Measurements from ENCODE around the gene TEAD2. TPM values are rescaled to one million over a fixed set of nuclear protein-coding genes. Genes with fewer than 3 reads are reported as not detected.
"Not testable (repeated sequence)": the region's sequence is repeated elsewhere in the genome, so short reads cannot be mapped to it uniquely, and the experiment has no call there.

TEAD2 gene
- total and polyA plus RNA-seq, 2 donors (not counting 1 experiment from before 2014, with no cell fraction given) = 5.8 to 12.0 TPM

DNA sequence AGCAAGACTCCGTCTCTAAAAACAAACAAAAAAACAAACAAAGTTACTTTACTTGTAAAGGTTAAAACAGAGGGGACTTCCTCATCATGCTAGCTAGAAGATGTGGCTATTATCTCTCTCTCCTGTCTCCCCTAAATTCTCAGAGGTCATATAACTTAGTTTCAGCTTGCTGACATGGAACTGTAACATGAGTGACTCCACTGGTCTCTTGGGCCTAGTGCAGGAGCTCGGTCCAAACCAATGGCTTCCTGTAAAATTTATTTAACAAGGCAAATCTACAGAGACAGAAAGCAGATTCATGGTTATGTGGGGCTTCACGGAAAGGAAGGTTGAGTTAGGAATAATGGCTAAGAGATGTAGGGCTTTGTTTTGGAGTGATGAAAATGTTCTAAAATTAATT lies 16.3 kb upstream of the TEAD2 start:
- Mint-ChIP-seq H3K27me3 (no peaks in the 10 kb centered on the region), H3K27ac (no peak overlapping the region), H3K4me1 (no peaks in the 10 kb centered on the region), H3K9me3 (ENCODE audit: insufficient read depth) (peaks cover 3% of the 10 kb centered on the region), H3K4me3 (no peak overlapping the region)
- intact Hi-C loops (cut with micrococcal nuclease) = no loop called here
- peaks cover 4 to 11% (median 8%) of the 10 kb centered on the region in 3 donors for H3K9me3 ChIP-seq (ENCODE audit: control extremely low read depth in 1 of 3, control insufficient read depth in 2 of 3, insufficient read depth in 1 of 3, low read length in 2 of 3)
- H3K9ac ChIP-seq (ENCODE audit: low read length) = no peak overlapping the region
- H4K20me1 ChIP-seq (ENCODE audit: control insufficient read depth, insufficient read depth, low read length, poor library complexity, severe bottlenecking) = no peaks in the 10 kb centered on the region
- no peak for DNase-seq
- no peaks in the 10 kb centered on the region for H3K36me3 ChIP-seq (replicated peaks in 1 of 2; ENCODE audit: control extremely low read depth in 1 of 2, control insufficient read depth in 1 of 2, extremely low read depth in 1 of 2, insufficient read depth in 2 of 2, low read length in 1 of 2)
- no peaks in the 10 kb centered on the region for H3K27me3 ChIP-seq (replicated peaks in 1 of 4; ENCODE audit: control extremely low read depth in 1 of 4, control insufficient read depth in 3 of 4, insufficient read depth in 4 of 4, low read length in 3 of 4)
- TF ChIP-seq EZH2 (IDR thresholded peaks at IDR 0.05; ENCODE audit: borderline replicate concordance, insufficient read depth, low read depth, low read length, poor library complexity, severe bottlenecking) = no peak
- TF ChIP-seq, protein P1, sequence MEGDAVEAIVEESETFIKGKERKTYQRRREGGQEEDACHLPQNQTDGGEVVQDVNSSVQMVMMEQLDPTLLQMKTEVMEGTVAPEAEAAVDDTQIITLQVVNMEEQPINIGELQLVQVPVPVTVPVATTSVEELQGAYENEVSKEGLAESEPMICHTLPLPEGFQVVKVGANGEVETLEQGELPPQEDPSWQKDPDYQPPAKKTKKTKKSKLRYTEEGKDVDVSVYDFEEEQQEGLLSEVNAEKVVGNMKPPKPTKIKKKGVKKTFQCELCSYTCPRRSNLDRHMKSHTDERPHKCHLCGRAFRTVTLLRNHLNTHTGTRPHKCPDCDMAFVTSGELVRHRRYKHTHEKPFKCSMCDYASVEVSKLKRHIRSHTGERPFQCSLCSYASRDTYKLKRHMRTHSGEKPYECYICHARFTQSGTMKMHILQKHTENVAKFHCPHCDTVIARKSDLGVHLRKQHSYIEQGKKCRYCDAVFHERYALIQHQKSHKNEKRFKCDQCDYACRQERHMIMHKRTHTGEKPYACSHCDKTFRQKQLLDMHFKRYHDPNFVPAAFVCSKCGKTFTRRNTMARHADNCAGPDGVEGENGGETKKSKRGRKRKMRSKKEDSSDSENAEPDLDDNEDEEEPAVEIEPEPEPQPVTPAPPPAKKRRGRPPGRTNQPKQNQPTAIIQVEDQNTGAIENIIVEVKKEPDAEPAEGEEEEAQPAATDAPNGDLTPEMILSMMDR (IDR thresholded peaks at IDR 0.05) = no peak
- H3K27ac ChIP-seq (ENCODE audit: low read length in 2 of 2) = no peak overlapping the region
- ChIA-PET CTCF (interaction anchor here (0.7 to 1.7 kb wide), 3 partner anchors 18 to 72 kb away, joined by 3 to 4 read pairs (median 3); partner anchors contain the start of gene CD37), POLR2A (no interaction called here)
- H3K4me3 ChIP-seq (ENCODE audit: control extremely low read depth in 1 of 5, extremely low read depth in 1 of 5, insufficient read depth in 1 of 5, low read depth in 2 of 5, low read length in 4 of 5) = no peak overlapping the region
- WGBS (ENCODE audit: insufficient coverage) = no CpG with 5 or more reads among the region's 3 CpGs
- ATAC-seq (ENCODE audit: low read depth) = no peak
- no peaks in the 10 kb centered on the region for H3K4me1 ChIP-seq (ENCODE audit: control insufficient read depth in 2 of 2, insufficient read depth in 2 of 2, low read length in 2 of 2)
- no peaks in the 10 kb centered on the region for H3K79me2 ChIP-seq (ENCODE audit: control insufficient read depth, insufficient read depth, low read length)
- H3K4me2 ChIP-seq (replicated peaks; ENCODE audit: low read depth, low read length, poor library complexity, severe bottlenecking) = no peak overlapping the region
- no peak overlapping the region for H2AFZ ChIP-seq (ENCODE audit: insufficient read depth, low read depth, low read length, poor library complexity, severe bottlenecking)

DNA sequence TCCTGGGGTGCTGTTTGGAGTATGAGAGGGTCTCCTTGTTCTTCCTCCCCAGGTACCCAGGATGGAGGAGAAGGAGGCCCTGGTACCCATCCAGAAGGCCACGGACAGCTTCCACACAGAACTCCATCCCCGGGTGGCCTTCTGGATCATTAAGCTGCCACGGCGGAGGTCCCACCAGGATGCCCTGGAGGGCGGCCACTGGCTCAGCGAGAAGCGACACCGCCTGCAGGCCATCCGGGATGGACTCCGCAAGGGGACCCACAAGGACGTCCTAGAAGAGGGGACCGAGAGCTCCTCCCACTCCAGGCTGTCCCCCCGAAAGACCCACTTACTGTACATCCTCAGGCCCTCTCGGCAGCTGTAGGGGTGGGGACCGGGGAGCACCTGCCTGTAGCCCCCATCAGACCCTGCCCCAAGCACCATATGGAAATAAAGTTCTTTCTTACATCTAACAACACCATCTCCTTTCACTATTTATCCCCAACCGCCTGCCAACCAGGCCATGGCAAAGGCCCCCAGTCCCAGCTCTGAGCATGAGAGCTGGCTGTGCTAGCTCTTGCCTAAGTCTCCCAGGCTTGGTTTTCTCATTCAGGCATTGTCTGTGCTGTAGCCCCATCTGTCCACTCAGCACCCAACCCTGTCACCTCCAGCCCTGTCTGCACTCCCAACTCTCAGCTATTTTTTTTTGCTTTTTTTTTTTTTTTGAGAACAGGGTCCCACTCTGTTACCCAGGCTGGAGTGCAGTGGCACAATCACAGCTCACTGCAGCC lies 12.6 kb upstream of the TEAD2 start:
- H3K36me3 ChIP-seq (replicated peaks in 1 of 2; ENCODE audit: control extremely low read depth in 1 of 2, control insufficient read depth in 1 of 2, extremely low read depth in 1 of 2, insufficient read depth in 2 of 2, low read length in 1 of 2) = no peaks in the 10 kb centered on the region
- intact Hi-C loops (cut with micrococcal nuclease) = no loop called here
- Mint-ChIP-seq H3K27ac (no peak overlapping the region), H3K9me3 (ENCODE audit: insufficient read depth) (no peaks in the 10 kb centered on the region), H3K4me1 (no peaks in the 10 kb centered on the region), H3K27me3 (no peaks in the 10 kb centered on the region), H3K4me3 (no peak overlapping the region)
- H3K27ac ChIP-seq (ENCODE audit: low read length in 2 of 2) = no peak overlapping the region
- no peak overlapping the region for H3K4me3 ChIP-seq (ENCODE audit: control extremely low read depth in 1 of 5, extremely low read depth in 1 of 5, insufficient read depth in 1 of 5, low read depth in 2 of 5, low read length in 4 of 5)
- peaks cover 0 to 3% (median under 1%) of the 10 kb centered on the region in 3 donors for H3K9me3 ChIP-seq (ENCODE audit: control extremely low read depth in 1 of 3, control insufficient read depth in 2 of 3, insufficient read depth in 1 of 3, low read length in 2 of 3)
- H3K79me2 ChIP-seq (ENCODE audit: control insufficient read depth, insufficient read depth, low read length) = no peaks in the 10 kb centered on the region
- 91% methylated on average over 13 of the region's 16 CpGs for whole genome bisulfite sequencing (ENCODE audit: insufficient coverage)
- CTCF ChIA-PET = interaction anchor here (0.7 to 2.0 kb wide), 4 partner anchors 15 to 73 kb away, joined by 3 to 6 read pairs (median 4); no protein-coding TSS in a partner anchor
- DNase-seq (no peak), ATAC-seq (ENCODE audit: low read depth) (no peak)
- H3K4me1 ChIP-seq (ENCODE audit: control insufficient read depth in 2 of 2, insufficient read depth in 2 of 2, low read length in 2 of 2) = no peaks in the 10 kb centered on the region
- H3K27me3 ChIP-seq (replicated peaks in 1 of 4; ENCODE audit: control extremely low read depth in 1 of 4, control insufficient read depth in 3 of 4, insufficient read depth in 4 of 4, low read length in 3 of 4) = no peaks in the 10 kb centered on the region
- no peak overlapping the region for H2AFZ ChIP-seq (ENCODE audit: insufficient read depth, low read depth, low read length, poor library complexity, severe bottlenecking)
- no peak overlapping the region for H3K9ac ChIP-seq (ENCODE audit: low read length)
- H4K20me1 ChIP-seq (ENCODE audit: control insufficient read depth, insufficient read depth, low read length, poor library complexity, severe bottlenecking) = no peaks in the 10 kb centered on the region
- POLR2A ChIA-PET = interaction anchor here (0.5 to 1.1 kb wide), 2 partner anchors 35 to 586 kb away, joined by 5 to 11 read pairs; no protein-coding TSS in a partner anchor
- TF ChIP-seq, protein P1 (IDR thresholded peaks at IDR 0.05) = no peak
- no peak for TF ChIP-seq EZH2 (IDR thresholded peaks at IDR 0.05; ENCODE audit: borderline replicate concordance, insufficient read depth, low read depth, low read length, poor library complexity, severe bottlenecking)
- H3K4me2 ChIP-seq (replicated peaks; ENCODE audit: low read depth, low read length, poor library complexity, severe bottlenecking) = no peak overlapping the region

- 90% methylated on average over 1 of the region's 3 CpGs for WGBS (ENCODE audit: insufficient coverage)
- DNase-seq; H3K27me3 ChIP-seq (replicated peaks in 1 of 4; ENCODE audit: control extremely low read depth in 1 of 4, control insufficient read depth in 3 of 4, insufficient read depth in 4 of 4, low read length in 3 of 4); ATAC-seq (ENCODE audit: low read depth); H4K20me1 ChIP-seq (ENCODE audit: control insufficient read depth, insufficient read depth, low read length, poor library complexity, severe bottlenecking); H3K4me1 Mint-ChIP-seq; H3K79me2 ChIP-seq (ENCODE audit: control insufficient read depth, insufficient read depth, low read length); H3K4me3 ChIP-seq (ENCODE audit: control extremely low read depth in 1 of 5, extremely low read depth in 1 of 5, insufficient read depth in 1 of 5, low read depth in 2 of 5, low read length in 4 of 5); H3K4me3 Mint-ChIP-seq; H3K4me2 ChIP-seq (replicated peaks; ENCODE audit: low read depth, low read length, poor library complexity, severe bottlenecking); H3K9ac ChIP-seq (ENCODE audit: low read length); H3K27ac ChIP-seq (ENCODE audit: low read length in 2 of 2); H3K36me3 ChIP-seq (replicated peaks in 1 of 2; ENCODE audit: control extremely low read depth in 1 of 2, control insufficient read depth in 1 of 2, extremely low read depth in 1 of 2, insufficient read depth in 2 of 2, low read length in 1 of 2); intact Hi-C loops (cut with micrococcal nuclease); H3K4me1 ChIP-seq (ENCODE audit: control insufficient read depth in 2 of 2, insufficient read depth in 2 of 2, low read length in 2 of 2); H3K9me3 Mint-ChIP-seq (ENCODE audit: insufficient read depth); H3K27me3 Mint-ChIP-seq; H3K27ac Mint-ChIP-seq; H2AFZ ChIP-seq (ENCODE audit: insufficient read depth, low read depth, low read length, poor library complexity, severe bottlenecking): not testable (repeated sequence)
- ChIA-PET CTCF (interaction anchor here (0.7 to 1.7 kb wide), 2 partner anchors 18 to 67 kb away, joined by 3 to 5 read pairs; no protein-coding TSS in a partner anchor), POLR2A (interaction anchor here (1.0 kb wide), 1 partner anchor 28 kb away, joined by 4 read pairs; no protein-coding TSS in a partner anchor)
- peaks cover 0 to 18% (median 13%) of the 10 kb centered on the region in 3 donors for H3K9me3 ChIP-seq (ENCODE audit: control extremely low read depth in 1 of 3, control insufficient read depth in 2 of 3, insufficient read depth in 1 of 3, low read length in 2 of 3)
Measured at GRCh38 chr19:49373174-49373573, 11.0 kb upstream of the TEAD2 start.

Data from B cell (primary cell).